Left ventricle myocardium inferior (tissue), 1 donor: ENCODE data around the gene UTP4. TPM values are rescaled to one million over a fixed set of nuclear protein-coding genes. Genes with fewer than 3 reads are reported as not detected.

Experiments used
- DNase-seq: peaks from one replicate; pipeline ENCODE4 v3.0.0-alpha.2; 2020
- H3K27ac ChIP-seq: fragments of 200-600 bp; replicated peaks from 2 replicates; pipeline ENCODE4 v1.8.0; 2021
- H3K27me3 ChIP-seq: fragments of 200-600 bp; 2 replicates; pipeline ENCODE4 v1.8.0; 2021; ENCODE audit warnings: low read depth
- H3K36me3 ChIP-seq: fragments of 200-600 bp; 2 replicates; pipeline ENCODE4 v1.8.0; 2021
- H3K4me1 ChIP-seq: fragments of 200-600 bp; 2 replicates; pipeline ENCODE4 v1.8.0; 2021
- H3K4me3 ChIP-seq: fragments of 200-600 bp; 2 replicates; pipeline ENCODE4 v1.8.0; 2021; ENCODE audit warnings: mild to moderate bottlenecking, moderate library complexity
- H3K9me3 ChIP-seq: fragments of 200-600 bp; replicated peaks from 2 replicates; pipeline ENCODE4 v1.8.0; 2021
- CTCF ChIP-seq: fragments of 200-600 bp; IDR thresholded peaks from 2 replicates; pipeline ENCODE4 v1.8.0; 2021; ENCODE audit warnings: antibody characterized with exemption, mild to moderate bottlenecking, borderline replicate concordance
- intact Hi-C: fragments of 100-400 bp; cut with micrococcal nuclease; formaldehyde crosslinking; loops from one replicate; pipeline ENCODE4 v1.11.0; 2022
- total RNA-seq: library from RNA; stranded (reverse); fragmentation: NEBNext Ultra II Directional; extraction: Animal tissue kit (Norgen Biotek cat#: 25700); gene quantifications from one replicate; pipeline ENCODE4 v1.2.1, GENCODE V29; 2021
- donor health status: DM: no; HTN: yes; CAD: no; lungs with severe emphysema.

Gene UTP4
- total RNA-seq, 1 donor from 2014 or later = 30.4 TPM

DNA sequence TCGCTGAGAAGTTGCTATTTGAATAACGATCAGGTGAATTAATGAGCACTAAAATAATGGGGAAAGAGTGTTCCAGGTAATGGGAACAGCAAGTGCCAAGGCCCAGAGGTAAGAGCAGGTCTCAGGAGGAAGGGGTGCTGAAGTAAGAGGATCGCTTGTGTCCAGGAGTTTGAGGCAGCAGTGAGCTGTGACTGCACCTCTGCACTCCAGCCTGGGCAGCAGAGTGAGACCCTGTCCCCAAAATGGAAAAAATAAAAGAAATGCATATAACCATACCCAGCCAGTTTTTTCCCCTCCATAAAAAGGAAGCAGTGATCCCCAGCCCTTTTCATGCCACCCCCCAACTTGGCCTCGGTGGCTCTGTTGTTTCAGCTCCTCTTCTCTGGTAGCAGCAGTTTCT is 43.8 kb upstream of the UTP4 start:
- TF ChIP-seq CTCF = no peak
- peaks cover 5% of the 10 kb centered on the region for H3K36me3 ChIP-seq

GRCh38 chr16:69089091-69089910 is 43.1 kb upstream of the UTP4 start:
- no peak for DNase-seq
- peaks cover 5% of the 10 kb centered on the region for H3K36me3 ChIP-seq

More for the DNA sequence above, 43.8 kb upstream of the UTP4 start:
- no peak for DNase-seq
- Histone ChIP-seq H3K27me3 (peaks cover 4% of the 10 kb centered on the region), H3K4me3 (no peak overlapping the region), H3K4me1 (peaks cover 20% of the 10 kb centered on the region), H3K27ac (no peak overlapping the region), H3K9me3 (no peaks in the 10 kb centered on the region)
- intact Hi-C loops = no loop called here

GRCh38 chr16:69093974-69094373 is 38.5 kb upstream of the UTP4 start:
- Histone ChIP-seq H3K4me1 (peaks cover 25% of the 10 kb centered on the region), H3K36me3 (no peaks in the 10 kb centered on the region), H3K27me3 (peaks cover 25% of the 10 kb centered on the region), H3K4me3 (no peak overlapping the region), H3K9me3 (no peaks in the 10 kb centered on the region), H3K27ac (no peak overlapping the region)
- TF ChIP-seq CTCF = no peak
- DNase-seq = no peak
- intact Hi-C loops = no loop called here

More at GRCh38 chr16:69089091-69089910, 43.1 kb upstream of the UTP4 start:
- TF ChIP-seq CTCF = no peak
- no peak overlapping the region for H3K4me3 ChIP-seq
- H3K27me3 ChIP-seq = peaks cover 4% of the 10 kb centered on the region
- H3K27ac ChIP-seq = peak overlapping the region; percentile 22
- intact Hi-C loops = no loop called here
- H3K9me3 ChIP-seq = no peaks in the 10 kb centered on the region
- H3K4me1 ChIP-seq = peaks cover 17% of the 10 kb centered on the region

- Histone ChIP-seq H3K27ac (no peak overlapping the region), H3K9me3 (no peaks in the 10 kb centered on the region), H3K4me1 (peaks cover 20% of the 10 kb centered on the region), H3K4me3 (no peak overlapping the region), H3K27me3 (peaks cover 25% of the 10 kb centered on the region), H3K36me3 (no peaks in the 10 kb centered on the region)
- intact Hi-C loops = no loop called here
- DNase-seq = no peak
- no peak for TF ChIP-seq CTCF
Observed at GRCh38 chr16:69094501-69094900, 37.9 kb upstream of the UTP4 start.

GRCh38 chr16:69095193-69095592 is 37.3 kb upstream of the UTP4 start:
- no peak for TF ChIP-seq CTCF
- Histone ChIP-seq H3K36me3 (no peaks in the 10 kb centered on the region), H3K27ac (no peak overlapping the region), H3K4me3 (no peak overlapping the region), H3K9me3 (no peaks in the 10 kb centered on the region), H3K27me3 (peaks cover 25% of the 10 kb centered on the region), H3K4me1 (peaks cover 18% of the 10 kb centered on the region)
- intact Hi-C loops = no loop called here
- DNase-seq = no peak
